OCI-LY7 (cell line): ENCODE results near the gene TMEM164.

Source experiments
- EZH2phosphoT487 ChIP-seq: fragments of 200-600 bp; sonication (generic); IDR thresholded peaks from 2 replicates; pipeline ENCODE4 v1.6.1; 2018; ENCODE audit warnings: low read depth, borderline replicate concordance, mild to moderate bottlenecking, mixed run types, antibody characterized with exemption, low read length, moderate library complexity, mixed read lengths
- TF ChIP-seq, protein P1 (sequence below): fragments of 200-600 bp; sonication (generic); conservative IDR thresholded peaks from 2 replicates; pipeline ENCODE4 v1.5.1; 2014; ENCODE audit warnings: mild to moderate bottlenecking, antibody characterized with exemption, low read length, moderate library complexity, mixed read lengths

GRCh38 chrX:110097920-110098319, 95.0 kb downstream of the TMEM164 start:
- TF ChIP-seq, protein P1, sequence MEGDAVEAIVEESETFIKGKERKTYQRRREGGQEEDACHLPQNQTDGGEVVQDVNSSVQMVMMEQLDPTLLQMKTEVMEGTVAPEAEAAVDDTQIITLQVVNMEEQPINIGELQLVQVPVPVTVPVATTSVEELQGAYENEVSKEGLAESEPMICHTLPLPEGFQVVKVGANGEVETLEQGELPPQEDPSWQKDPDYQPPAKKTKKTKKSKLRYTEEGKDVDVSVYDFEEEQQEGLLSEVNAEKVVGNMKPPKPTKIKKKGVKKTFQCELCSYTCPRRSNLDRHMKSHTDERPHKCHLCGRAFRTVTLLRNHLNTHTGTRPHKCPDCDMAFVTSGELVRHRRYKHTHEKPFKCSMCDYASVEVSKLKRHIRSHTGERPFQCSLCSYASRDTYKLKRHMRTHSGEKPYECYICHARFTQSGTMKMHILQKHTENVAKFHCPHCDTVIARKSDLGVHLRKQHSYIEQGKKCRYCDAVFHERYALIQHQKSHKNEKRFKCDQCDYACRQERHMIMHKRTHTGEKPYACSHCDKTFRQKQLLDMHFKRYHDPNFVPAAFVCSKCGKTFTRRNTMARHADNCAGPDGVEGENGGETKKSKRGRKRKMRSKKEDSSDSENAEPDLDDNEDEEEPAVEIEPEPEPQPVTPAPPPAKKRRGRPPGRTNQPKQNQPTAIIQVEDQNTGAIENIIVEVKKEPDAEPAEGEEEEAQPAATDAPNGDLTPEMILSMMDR: no peak
- no peak for TF ChIP-seq EZH2phosphoT487
